Measurements from ENCODE around the gene P2RX4.
"Not testable (repeated sequence)": the region's sequence is repeated elsewhere in the genome, so short reads cannot be mapped to it uniquely, and the experiment has no call there.

DNA sequence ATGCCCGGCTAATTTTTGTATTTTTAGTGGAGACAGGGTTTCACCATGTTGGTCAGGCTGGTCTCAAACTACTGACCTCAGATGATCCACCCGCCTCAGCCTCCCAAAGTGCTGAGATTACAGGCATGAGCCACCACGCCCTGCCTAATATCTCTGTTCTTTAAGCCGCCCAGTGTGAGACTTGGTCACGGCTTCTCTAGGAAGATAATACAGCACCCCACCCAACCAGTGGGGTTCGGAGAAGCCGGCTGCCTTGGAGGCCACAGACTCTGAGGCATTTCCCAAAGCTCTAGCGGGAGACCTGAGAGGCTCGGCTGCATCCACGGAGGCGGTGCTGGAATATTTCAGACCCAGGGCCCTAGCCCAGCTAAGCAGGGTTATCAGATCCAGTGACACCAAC is 73.0 kb downstream of the P2RX4 start:
- TF ChIP-seq, protein P1, sequence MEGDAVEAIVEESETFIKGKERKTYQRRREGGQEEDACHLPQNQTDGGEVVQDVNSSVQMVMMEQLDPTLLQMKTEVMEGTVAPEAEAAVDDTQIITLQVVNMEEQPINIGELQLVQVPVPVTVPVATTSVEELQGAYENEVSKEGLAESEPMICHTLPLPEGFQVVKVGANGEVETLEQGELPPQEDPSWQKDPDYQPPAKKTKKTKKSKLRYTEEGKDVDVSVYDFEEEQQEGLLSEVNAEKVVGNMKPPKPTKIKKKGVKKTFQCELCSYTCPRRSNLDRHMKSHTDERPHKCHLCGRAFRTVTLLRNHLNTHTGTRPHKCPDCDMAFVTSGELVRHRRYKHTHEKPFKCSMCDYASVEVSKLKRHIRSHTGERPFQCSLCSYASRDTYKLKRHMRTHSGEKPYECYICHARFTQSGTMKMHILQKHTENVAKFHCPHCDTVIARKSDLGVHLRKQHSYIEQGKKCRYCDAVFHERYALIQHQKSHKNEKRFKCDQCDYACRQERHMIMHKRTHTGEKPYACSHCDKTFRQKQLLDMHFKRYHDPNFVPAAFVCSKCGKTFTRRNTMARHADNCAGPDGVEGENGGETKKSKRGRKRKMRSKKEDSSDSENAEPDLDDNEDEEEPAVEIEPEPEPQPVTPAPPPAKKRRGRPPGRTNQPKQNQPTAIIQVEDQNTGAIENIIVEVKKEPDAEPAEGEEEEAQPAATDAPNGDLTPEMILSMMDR (IDR thresholded peaks at IDR 0.05; ENCODE audit: low read depth, low read length, poor library complexity, severe bottlenecking), result not testable (repeated sequence)
- not testable (repeated sequence) for TF ChIP-seq EZH2phosphoT487 (IDR thresholded peaks at IDR 0.05; ENCODE audit: borderline replicate concordance, low read length)
